Smooth muscle cell (in vitro differentiated cells): ENCODE data around the gene ZNF611. TPM values are rescaled to one million over a fixed set of nuclear protein-coding genes. Genes with fewer than 3 reads are reported as not detected.

ENCODE experiments used
- DNase-seq: peaks from one replicate; lab custom pipeline; 2025; ENCODE audit not compliant: unreplicated experiment; lab: John Stamatoyannopoulos, UW
- H2AFZ ChIP-seq: fragments of 200-600 bp; sonication (generic); 2 replicates; pipeline ENCODE4 v1.6.0; 2016; ENCODE audit warnings: antibody characterized with exemption, low read depth, mild to moderate bottlenecking
- H3F3A ChIP-seq: fragments of 200-600 bp; sonication (generic); 2 replicates; pipeline ENCODE4 v1.6.0; 2017; ENCODE audit warnings: antibody characterized with exemption, low read depth
- H3K27ac ChIP-seq: fragments of 200-600 bp; sonication (generic); 2 replicates; pipeline ENCODE4 v1.5.1; 2016; ENCODE audit warnings: low read depth, mild to moderate bottlenecking
- H3K27me3 ChIP-seq: fragments of 200-600 bp; sonication (generic); 2 replicates; pipeline ENCODE4 v1.6.1; 2016; ENCODE audit warnings: low read depth, mild to moderate bottlenecking
- H3K36me3 ChIP-seq: fragments of 200-600 bp; sonication (generic); 2 replicates; pipeline ENCODE4 v1.5.1; 2016; ENCODE audit warnings: low read depth
- H3K4me1 ChIP-seq: fragments of 200-600 bp; sonication (generic); 2 replicates; pipeline ENCODE4 v1.5.1; 2016; ENCODE audit warnings: low read depth
- H3K4me2 ChIP-seq: fragments of 200-600 bp; sonication (generic); 2 replicates; pipeline ENCODE4 v1.6.0; 2016; ENCODE audit warnings: mild to moderate bottlenecking
- H3K4me3 ChIP-seq: fragments of 200-600 bp; sonication (generic); 2 replicates; pipeline ENCODE4 v1.5.1; 2016; ENCODE audit warnings: mild to moderate bottlenecking
- H3K79me2 ChIP-seq: fragments of 200-600 bp; sonication (generic); 2 replicates; pipeline ENCODE4 v1.6.0; 2016; ENCODE audit warnings: low read depth, mild to moderate bottlenecking
- H3K9ac ChIP-seq: fragments of 200-600 bp; sonication (generic); 2 replicates; pipeline ENCODE4 v1.6.0; 2016; ENCODE audit warnings: low read depth
- H3K9me3 ChIP-seq: fragments of 200-600 bp; sonication (generic); replicated peaks from 2 replicates; pipeline ENCODE4 v1.5.1; 2016; ENCODE audit warnings: low read depth
- H4K20me1 ChIP-seq: fragments of 200-600 bp; sonication (generic); 2 replicates; pipeline ENCODE4 v1.6.0; 2016; ENCODE audit warnings: low read depth
- CTCF ChIP-seq: fragments of 200-600 bp; sonication (generic); IDR thresholded peaks from 2 replicates; pipeline ENCODE4 v1.5.1; 2017; ENCODE audit warnings: borderline replicate concordance, mild to moderate bottlenecking, antibody characterized with exemption; ENCODE audit not compliant: insufficient read depth, poor library complexity, severe bottlenecking
- WGBS: methylation state at CpG from one replicate; pipeline ENCODE4 v1.1.7; 2016; ENCODE audit warnings: low lambda C conversion rate; 5-methylcytosine and 5-hydroxymethylcytosine counted together
- polyA plus RNA-seq: library from polyadenylated mRNA; unstranded; fragments of >200 nt; fragmentation: Nextera tagmentation; extraction: Ambion mirVana; gene quantifications from 2 replicates; pipeline ENCODE4 v1.2.1, GENCODE V29; 2016
- total RNA-seq: library from RNA; depleted of rRNA; stranded (reverse); fragments of >200 nt; gene quantifications from 2 replicates; pipeline ENCODE4 v1.2.3, GENCODE V29; 2014

The ZNF611 gene
- total and polyA plus RNA-seq, 2 experiments from 2014 or later, result 10.1 to 15.3 TPM

- no peaks in the 10 kb centered on the region for H3K9me3 ChIP-seq
- H3K27ac ChIP-seq, result peak overlapping the region; percentile 92
- no peak overlapping the region for H2AFZ ChIP-seq
- no peak overlapping the region for H3K4me2 ChIP-seq
- H3K4me1 ChIP-seq, result peaks cover 8% of the 10 kb centered on the region
- DNase-seq, result no peak
- H3F3A ChIP-seq, result no peaks in the 10 kb centered on the region
- H3K4me3 ChIP-seq, result no peak overlapping the region
- 90% methylated on average over 4 of the region's 4 CpGs for WGBS
- no peak for TF ChIP-seq CTCF
- H4K20me1 ChIP-seq, result peaks cover 4% of the 10 kb centered on the region
- peaks cover 55% of the 10 kb centered on the region for H3K79me2 ChIP-seq
- no peaks in the 10 kb centered on the region for H3K36me3 ChIP-seq
- H3K9ac ChIP-seq, result peak overlapping the region; percentile 61
- H3K27me3 ChIP-seq, result no peaks in the 10 kb centered on the region
Measured at GRCh38 chr19:52665027-52665426, 69.8 kb downstream of the ZNF611 start.

- Histone ChIP-seq H3K9me3 (no peaks in the 10 kb centered on the region), H2AFZ (no peak overlapping the region), H3K9ac (peak overlapping the region; percentile 61), H3K79me2 (peaks cover 53% of the 10 kb centered on the region), H3F3A (no peaks in the 10 kb centered on the region), H3K36me3 (peaks cover 4% of the 10 kb centered on the region), H3K4me3 (no peak overlapping the region), H3K4me1 (peaks cover 8% of the 10 kb centered on the region), H3K27ac (peak overlapping the region; percentile 92), H3K27me3 (no peaks in the 10 kb centered on the region), H3K4me2 (no peak overlapping the region), H4K20me1 (peaks cover 3% of the 10 kb centered on the region)
- no peak for TF ChIP-seq CTCF
- WGBS, result 75% methylated on average over 4 of the region's 5 CpGs
- no peak for DNase-seq
Measured at GRCh38 chr19:52664461-52664860, 70.4 kb downstream of the ZNF611 start.

GRCh38 chr19:52662631-52663030, 72.2 kb downstream of the ZNF611 start:
- Histone ChIP-seq H3K4me2 (no peak overlapping the region), H3K79me2 (peaks cover 39% of the 10 kb centered on the region), H3K4me1 (peaks cover 8% of the 10 kb centered on the region), H4K20me1 (peaks cover 7% of the 10 kb centered on the region), H3K9ac (peak overlapping the region; percentile 7), H3K36me3 (peaks cover 8% of the 10 kb centered on the region), H3K9me3 (no peaks in the 10 kb centered on the region), H3K27ac (peak overlapping the region; percentile 92), H2AFZ (no peak overlapping the region), H3K27me3 (no peaks in the 10 kb centered on the region), H3F3A (no peaks in the 10 kb centered on the region), H3K4me3 (no peak overlapping the region)
- WGBS, result 74% methylated on average over 3 of the region's 3 CpGs
- TF ChIP-seq CTCF, result no peak
- DNase-seq, result no peak

- Histone ChIP-seq H3K27me3 (no peaks in the 10 kb centered on the region), H3K79me2 (peaks cover 29% of the 10 kb centered on the region), H3K27ac (peak overlapping the region; percentile 92), H3K4me2 (peak overlapping the region; percentile 20), H3K9me3 (no peaks in the 10 kb centered on the region), H3K4me1 (peaks cover 8% of the 10 kb centered on the region), H3K4me3 (no peak overlapping the region), H2AFZ (no peak overlapping the region), H3K9ac (peak overlapping the region; percentile 2), H3K36me3 (peaks cover 8% of the 10 kb centered on the region), H3F3A (no peaks in the 10 kb centered on the region), H4K20me1 (peaks cover 7% of the 10 kb centered on the region)
- no peak for DNase-seq
- WGBS, result 64% methylated on average over 3 of the region's 3 CpGs
- no peak for TF ChIP-seq CTCF
Measured at GRCh38 chr19:52660981-52661380, 73.9 kb downstream of the ZNF611 start.
